Pulmonary artery endothelial cell (primary cell): ENCODE data around the gene ENTPD2. TPM values are rescaled to one million over a fixed set of nuclear protein-coding genes. Genes with fewer than 3 reads are reported as not detected.

Experiments used
- DNase-seq: peaks from one replicate; pipeline ENCODE4 v3.0.0-alpha.2; 2011; ENCODE audit warnings: low read depth, low spot score
- total RNA-seq: library from RNA; depleted of rRNA; stranded (reverse); fragments of >200 nt; gene quantifications from 2 replicates; pipeline ENCODE4 v1.2.3, GENCODE V29; 2014

The ENTPD2 gene
- total RNA-seq, 1 donor from 2014 or later, result not detected

DNA sequence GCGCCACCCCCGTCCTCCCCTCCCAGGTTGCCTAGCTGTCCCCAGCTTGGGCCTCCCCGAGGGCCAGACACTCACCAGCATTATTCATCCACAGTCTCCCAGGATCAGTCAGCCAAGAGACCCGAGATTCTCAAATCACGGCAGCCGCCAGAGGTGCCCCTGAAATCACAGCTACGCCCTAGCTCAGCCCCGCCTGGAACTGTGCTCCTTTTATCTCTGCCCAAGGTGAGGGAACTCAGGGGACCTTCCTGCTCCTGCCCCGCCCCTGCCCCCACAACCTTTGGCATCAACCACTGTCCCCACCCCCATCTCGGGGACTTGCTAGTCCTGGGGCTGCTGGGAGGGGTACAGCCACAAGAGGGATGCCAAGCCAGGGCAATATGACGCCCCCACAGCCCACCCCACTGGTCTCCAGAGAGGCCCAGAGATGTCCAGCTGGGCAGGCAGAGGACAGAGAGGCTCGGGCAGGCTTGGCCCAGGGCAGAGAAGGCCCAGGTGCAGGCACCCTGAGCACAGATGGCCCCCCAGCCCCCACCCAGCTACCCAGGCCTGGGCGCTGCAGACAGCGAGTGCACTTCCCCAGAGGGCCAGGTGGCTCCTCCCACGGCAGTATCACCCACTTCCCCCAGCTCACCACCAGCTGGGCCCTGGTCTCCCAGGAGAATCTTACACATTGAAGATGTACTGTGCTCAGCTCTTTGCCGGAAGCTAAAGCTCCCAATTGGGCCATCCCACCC lies 21.8 kb downstream of the ENTPD2 start, which contains the start of gene FUT7:
Gene FUT7 (minus strand): TSS at position 185 of the 737 bp plus-strand sequence. CDS start 97 bp downstream, at position 88.
- no peak for DNase-seq

DNA sequence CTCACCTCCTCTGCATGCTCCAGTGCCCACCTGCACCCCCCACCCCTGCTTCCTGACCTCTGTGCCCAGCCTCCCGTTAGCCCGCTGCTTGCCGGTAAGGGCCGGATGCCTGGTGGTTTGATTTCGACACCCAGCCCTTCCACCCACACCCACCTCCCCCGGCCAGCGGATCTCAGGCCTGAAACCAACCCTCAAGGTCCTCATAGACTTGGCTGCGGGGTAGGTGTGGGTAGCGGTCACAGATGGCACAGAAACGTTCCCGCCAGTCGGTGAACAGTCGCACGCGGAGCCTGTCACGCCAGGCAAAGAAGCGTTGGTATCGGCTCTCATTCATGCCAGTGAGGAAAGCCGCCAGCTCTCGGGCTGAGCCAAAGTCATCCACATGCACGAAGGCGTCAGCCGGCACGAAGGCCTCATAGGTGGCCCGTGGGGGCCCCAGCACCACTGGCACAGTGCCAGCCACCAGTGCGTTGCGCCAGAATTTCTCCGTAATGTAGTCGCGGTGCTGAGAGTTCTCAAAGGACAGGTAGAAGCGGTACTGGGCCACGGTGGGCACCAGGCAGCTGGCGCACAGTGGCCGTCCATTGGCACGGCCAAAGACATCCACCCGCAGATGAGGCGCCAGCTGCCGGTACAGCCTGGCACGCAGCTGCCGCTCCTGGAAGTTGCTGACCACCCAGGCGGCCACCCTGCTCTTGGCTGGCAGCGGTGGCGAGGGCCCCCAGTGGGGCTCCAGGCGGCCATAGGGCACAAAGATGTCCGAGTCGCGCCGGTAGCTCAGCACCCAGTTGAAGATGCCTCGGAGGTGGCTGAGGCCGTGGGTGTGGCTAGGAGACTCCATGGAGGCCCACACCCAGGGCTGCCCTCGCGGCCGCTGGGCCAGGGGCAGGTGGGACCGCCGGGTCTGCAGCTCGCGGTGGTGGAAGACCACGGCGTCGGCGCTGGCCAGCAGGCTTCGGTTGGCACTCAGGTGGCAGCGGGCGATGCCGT lies 23.0 kb downstream of the ENTPD2 start:
- no peak for DNase-seq

- DNase-seq, result no peak
These were observed 23.9 kb downstream of the ENTPD2 start for GRCh38 chr9:137030006-137030405.

GRCh38 chr9:137029058-137029936 lies 24.6 kb downstream of the ENTPD2 start:
- DNase-seq, result no peak

GRCh38 chr9:137028263-137029057 lies 25.4 kb downstream of the ENTPD2 start:
- DNase-seq, result no peak

GRCh38 chr9:137027369-137028262 lies 26.2 kb downstream of the ENTPD2 start, which contains the start of gene ABCA2:
Gene ABCA2, minus strand, starts transcription at chr9:137028237. Its CDS starts 97 bp downstream, at chr9:137028140.
- no peak for DNase-seq

- DNase-seq, result no peak
These were observed 27.0 kb downstream of the ENTPD2 start for GRCh38 chr9:137026828-137027227.

DNA sequence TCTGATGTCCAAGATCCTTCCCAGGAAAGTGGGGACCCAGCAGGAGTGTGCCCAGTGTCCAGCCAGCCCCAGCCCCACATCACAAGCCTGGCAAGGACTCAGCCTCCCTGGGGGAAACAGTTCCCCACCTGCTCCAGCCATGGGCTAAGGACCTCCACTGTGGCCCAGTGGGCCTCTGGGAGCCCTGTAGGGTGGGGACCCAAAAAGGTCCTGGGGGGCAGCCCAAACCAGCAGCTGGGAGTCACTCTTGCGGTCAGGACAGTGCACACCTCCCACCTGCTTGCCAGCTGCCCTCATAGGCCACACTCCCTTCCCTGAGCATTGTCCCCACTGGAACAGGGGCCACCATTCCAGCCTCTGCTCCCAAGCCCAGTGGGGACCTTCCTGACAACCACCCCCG lies 27.5 kb downstream of the ENTPD2 start:
- DNase-seq, result no peak

DNA sequence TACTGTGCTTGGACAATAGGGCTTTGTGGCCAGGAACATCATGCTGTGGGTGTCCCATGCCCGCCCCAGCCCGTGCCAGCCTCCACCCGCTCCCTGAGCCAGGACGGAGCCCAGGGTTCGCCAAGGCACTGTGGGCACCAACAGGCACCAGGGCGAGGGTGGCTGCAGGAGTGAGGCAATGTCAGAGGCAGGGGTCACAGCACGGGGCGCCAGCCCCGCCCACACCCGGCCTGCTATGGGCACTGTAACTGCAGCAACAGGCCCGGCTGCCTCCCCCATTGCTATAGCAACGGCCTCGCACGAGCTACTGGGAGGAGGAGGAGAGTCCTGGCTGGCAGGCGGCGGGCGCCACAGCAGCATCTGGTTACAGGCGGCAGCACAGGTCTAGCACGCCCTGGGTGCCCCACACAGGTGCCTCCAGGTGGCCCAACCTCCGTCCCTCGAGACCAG lies 28.3 kb downstream of the ENTPD2 start:
- no peak for DNase-seq

- DNase-seq, result no peak
These were observed 30.3 kb downstream of the ENTPD2 start for GRCh38 chr9:137023583-137023991.

DNA sequence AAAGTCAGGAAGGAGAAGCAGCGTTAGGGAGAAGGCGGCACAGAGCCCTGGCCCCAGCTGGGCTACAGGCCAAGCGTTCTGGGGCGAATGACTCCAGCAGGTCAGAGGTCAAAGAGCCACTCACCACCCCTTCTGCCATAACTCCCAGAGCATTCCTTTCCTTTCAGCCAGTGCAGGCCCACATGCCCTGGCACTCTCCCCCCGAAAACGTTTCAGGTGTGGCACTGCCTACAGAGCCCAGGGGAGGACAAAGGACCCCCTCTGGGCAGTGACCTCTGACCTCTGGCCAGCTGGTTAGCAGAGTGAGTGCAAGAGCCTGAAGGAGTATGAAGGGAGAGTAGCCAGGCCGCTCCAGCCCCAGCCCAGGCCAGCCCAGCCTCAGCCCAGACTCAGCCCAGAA lies 30.7 kb downstream of the ENTPD2 start:
- no peak for DNase-seq

- DNase-seq, result no peak
These were observed 31.2 kb downstream of the ENTPD2 start for GRCh38 chr9:137022662-137023008.

DNA sequence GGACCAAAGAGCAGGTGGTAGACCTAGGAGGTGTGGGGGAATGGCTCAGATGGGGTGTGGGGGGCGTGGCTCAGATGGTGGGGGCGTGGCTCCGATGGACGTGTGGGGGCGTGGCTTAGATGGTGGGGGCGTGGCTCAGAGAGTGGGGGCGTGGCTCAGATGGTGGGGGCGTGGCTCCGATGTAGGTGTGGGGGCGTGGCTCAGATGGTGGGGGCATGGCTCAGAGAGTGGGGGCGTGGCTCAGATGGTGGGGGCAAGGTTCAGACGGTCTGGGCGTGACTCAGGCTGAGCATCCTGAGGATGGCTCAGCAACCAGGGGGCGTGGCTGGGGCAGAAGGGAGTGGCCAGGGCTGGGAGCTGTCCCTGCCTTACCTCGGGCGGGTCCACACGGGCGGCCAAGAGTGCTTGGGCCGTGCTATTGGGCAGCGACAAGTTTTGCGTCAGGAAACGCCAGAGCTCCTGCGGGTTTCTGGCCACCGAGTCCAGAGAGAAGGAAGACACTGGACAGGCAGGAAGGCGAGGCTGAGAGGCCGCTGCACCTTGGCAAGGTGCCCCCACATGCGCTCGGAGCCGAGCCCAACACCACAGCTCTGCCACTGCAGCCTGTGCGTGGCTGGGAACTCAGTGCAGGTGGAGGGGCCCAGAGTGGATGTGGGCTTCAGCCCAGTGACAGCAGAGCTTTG lies 31.7 kb downstream of the ENTPD2 start:
- DNase-seq, result no peak

GRCh38 chr9:137021568-137021978 lies 32.3 kb downstream of the ENTPD2 start:
- DNase-seq, result no peak

DNA sequence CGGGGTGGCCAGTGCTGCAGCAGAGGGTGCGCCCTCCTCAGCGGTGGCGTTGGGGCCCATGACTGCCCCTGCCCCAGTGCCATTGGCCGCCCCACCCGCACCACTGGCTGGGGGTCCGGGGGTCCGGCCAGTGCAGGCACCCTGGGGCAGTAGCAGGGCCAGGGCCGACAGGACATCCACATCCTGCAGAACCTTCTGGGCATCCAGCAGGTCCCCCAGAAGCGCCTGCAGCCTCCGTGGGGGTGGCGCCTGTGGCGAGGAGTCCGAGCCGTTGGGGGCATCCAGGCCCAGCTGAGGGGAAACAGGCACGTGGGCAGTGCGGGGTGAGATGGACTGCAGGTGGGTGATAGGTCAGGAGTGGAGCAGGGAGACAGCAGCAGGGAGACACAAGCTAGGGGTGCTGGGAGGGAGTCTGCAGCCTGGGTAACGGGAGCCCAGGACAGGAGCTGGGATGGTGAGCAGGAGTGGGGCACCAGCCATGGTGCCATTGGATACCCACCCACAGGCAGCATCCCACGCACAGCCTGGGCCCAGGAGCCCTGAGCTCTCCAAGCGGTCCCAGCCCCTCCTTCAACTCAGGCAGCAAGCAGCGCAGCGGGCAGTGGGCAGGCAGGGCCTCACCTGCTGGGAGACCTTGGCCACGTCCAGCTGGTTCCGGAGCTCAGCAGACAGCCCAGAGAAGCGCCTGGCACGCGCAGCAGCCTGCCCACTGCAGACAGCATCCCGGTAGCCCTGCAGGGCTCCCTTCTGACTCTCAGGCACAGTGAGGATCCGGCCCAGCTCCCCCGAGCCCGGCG lies 32.9 kb downstream of the ENTPD2 start:
- DNase-seq, result no peak

DNA sequence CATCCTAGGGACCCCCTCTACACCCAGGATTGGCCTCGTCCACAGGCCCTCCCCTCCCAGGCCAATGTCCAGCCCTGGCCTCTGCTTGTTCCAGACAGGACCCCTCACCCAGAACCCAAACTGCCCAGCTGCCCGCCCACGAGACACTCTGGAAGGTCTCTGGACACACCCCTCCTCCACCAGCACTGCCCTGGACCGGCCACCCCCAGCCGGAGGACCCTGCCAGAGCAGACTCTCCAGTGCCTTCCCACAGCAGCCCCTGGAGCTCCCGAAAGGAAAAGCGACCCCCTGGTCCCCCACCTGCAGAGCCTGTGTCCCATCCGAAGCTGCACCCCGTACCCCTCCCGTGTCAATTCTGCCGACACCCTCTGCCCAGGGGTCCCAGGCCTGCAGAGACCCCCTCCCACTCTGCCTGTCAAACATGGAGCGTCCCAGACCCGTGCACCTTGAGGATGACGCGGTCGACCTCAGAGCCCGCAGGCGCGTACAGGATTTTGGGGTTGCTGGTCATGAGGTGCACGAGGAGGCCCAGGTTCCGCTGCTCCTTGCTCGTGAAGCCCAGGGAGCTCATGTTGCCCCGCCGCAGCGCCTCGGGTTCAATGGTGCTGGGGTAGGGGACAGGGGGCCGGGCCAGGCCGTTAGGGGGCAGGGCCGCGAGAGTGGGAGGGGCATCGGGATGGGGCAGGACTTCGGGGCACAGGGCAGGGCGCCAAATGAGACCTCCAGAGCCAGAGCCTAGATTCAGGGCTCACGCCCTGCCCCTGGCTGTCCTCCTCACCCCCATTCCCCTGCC lies 33.8 kb downstream of the ENTPD2 start:
- DNase-seq, result no peak
